AG10803 (cell line): ENCODE results near the gene ADD3.

ENCODE experiments used
- DNase-seq: peaks from one replicate; pipeline ENCODE4 v3.0.0; 2010; ENCODE audit warnings: low read depth
- H3K4me3 ChIP-seq: 2 replicates; pipeline ENCODE4 v1.5.1; 2011; ENCODE audit warnings: mild to moderate bottlenecking, low read length, control low read depth
- TF ChIP-seq, protein P1 (sequence below): conservative IDR thresholded peaks from 2 replicates; pipeline ENCODE4 v1.5.1; 2011; ENCODE audit warnings: mild to moderate bottlenecking, low read length, control low read depth, inconsistent platforms

ADD3 gene

DNA sequence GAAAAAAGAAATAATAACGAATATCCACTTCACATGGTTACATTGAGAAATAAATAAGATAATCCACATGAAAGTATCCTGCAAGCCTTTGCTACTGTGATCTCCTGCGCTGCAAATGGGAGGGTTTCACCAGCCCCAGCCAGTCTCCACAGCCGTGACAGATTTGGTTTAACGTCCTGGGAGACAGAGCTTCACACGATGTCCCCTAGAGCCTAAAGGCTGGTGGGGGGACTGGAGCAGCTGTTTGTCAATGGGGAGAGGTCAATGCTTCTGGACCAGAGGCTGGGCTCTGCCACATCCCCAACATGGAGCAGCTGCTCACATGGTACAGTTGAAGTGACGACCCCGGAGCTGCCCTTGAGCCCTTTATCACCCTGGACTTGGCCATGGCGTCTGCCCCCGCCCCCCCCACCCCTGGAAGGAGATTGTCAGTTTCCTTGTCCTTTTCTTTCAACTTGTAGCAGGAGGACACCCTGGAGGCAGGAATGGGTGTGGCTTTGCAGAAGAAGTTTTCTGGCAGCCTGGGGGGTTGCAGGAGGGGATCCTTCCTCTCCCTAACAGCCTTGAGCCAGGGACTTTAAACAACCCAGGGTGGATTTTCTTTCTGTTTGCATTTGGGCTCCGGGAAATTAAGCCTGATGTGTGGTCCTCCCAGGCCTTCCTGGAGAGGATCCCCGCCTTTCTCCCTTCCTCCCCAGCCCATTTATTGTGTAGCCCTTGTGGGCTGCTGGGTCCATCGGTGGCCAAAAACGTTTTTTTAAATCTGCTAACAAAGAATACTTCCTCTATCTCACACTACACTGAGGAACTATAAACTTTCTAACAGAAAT is 162.6 kb downstream of the ADD3 start:
- DNase-seq: no peak
- no peak overlapping the region for H3K4me3 ChIP-seq
- TF ChIP-seq, protein P1, sequence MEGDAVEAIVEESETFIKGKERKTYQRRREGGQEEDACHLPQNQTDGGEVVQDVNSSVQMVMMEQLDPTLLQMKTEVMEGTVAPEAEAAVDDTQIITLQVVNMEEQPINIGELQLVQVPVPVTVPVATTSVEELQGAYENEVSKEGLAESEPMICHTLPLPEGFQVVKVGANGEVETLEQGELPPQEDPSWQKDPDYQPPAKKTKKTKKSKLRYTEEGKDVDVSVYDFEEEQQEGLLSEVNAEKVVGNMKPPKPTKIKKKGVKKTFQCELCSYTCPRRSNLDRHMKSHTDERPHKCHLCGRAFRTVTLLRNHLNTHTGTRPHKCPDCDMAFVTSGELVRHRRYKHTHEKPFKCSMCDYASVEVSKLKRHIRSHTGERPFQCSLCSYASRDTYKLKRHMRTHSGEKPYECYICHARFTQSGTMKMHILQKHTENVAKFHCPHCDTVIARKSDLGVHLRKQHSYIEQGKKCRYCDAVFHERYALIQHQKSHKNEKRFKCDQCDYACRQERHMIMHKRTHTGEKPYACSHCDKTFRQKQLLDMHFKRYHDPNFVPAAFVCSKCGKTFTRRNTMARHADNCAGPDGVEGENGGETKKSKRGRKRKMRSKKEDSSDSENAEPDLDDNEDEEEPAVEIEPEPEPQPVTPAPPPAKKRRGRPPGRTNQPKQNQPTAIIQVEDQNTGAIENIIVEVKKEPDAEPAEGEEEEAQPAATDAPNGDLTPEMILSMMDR: no peak

DNA sequence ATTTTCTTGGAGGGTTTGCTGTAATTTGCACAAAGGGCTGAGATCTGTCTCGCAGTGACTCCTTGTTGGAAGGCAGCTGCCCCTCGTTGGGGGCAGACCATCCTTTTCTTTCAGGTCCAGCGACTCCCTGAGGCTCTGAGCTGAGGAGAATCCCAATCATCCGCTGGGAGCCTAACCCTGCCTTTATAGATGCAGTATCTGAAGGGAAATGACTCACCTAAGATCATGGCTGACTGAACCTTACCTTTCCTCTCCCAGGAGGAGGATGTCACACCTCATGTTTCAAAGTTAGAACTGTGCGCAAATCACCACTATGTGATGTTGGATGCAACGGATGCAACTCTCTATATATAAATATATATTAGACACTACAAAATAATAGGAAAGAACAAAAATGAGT is 163.2 kb downstream of the ADD3 start:
- DNase-seq: no peak
- TF ChIP-seq, protein P1: no peak
- no peak overlapping the region for H3K4me3 ChIP-seq

DNA sequence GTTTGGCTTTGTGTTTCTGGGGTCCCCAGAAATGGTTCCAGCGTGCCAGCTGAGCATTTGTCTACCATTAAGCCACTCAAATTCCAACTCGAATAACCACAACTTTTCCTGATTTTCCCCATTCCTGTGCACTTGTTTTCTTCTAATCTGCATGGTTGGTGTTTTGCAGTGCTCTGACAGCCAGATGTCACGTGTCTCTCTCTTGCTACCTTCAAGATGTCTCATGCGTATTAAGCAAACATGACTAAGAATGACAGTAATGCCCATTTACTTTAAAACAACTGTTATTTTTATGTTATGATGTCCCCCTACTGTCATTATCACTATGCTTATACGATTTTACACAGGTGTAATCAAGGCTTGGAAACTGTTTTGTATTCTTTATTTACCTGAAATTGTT is 164.4 kb downstream of the ADD3 start:
- TF ChIP-seq, protein P1: no peak
- H3K4me3 ChIP-seq: no peak overlapping the region
- DNase-seq: no peak

- H3K4me3 ChIP-seq: no peak overlapping the region
- no peak for DNase-seq
- TF ChIP-seq, protein P1: no peak
These were observed 166.4 kb downstream of the ADD3 start for GRCh38 chr10:110174201-110174600.

DNA sequence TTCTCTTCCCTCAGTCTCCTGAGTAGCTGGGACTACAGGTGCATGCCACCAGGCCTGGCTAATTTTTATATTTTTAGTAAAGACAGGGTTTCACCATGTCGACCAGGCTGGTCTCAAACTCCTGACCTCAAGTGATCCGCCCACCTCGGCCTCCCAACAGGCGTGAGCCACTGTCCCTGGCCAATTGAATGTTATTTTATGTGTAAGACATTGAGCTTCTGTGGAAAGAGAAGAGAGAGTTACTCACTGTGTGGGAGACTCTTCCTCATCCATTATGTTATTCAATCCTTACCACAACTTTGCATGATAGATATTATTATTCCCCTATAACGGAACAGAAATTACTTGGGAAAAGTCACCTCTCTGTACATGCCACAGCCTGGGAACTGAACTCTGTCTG is 167.0 kb downstream of the ADD3 start:
- DNase-seq: no peak
- no peak overlapping the region for H3K4me3 ChIP-seq
- TF ChIP-seq, protein P1: no peak

DNA sequence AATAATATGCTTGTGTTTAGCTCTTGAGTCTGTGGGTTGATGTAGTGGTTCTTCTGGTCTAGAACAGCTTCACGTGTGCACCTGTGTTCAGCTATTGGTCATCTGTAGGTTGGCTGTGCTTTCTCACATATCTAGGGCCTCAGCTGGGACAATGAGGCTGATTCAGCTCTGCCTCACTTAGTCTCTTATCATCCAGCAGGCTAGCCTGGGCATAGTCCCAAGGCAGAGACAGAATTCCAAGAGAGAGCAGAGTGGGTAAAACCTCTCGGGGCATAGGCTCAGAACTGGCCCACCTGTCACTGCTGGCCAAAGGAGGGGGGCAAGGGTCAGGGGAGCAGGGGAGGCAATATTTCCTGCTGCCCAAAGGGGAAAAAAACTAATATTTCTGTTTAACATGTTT is 167.6 kb downstream of the ADD3 start:
- TF ChIP-seq, protein P1: no peak
- DNase-seq: no peak

More for the DNA sequence above, 167.6 kb downstream of the ADD3 start:
- no peak overlapping the region for H3K4me3 ChIP-seq
